GM19397 (cell line): ENCODE measurements around the gene KCNJ4.

ENCODE experiments used
- ATAC-seq: cut with Tn5 transposase; IDR thresholded peaks from one replicate; pipeline ENCODE4 v1.9.1; 2021; ENCODE audit warnings: mild to moderate bottlenecking, moderate library complexity; ENCODE audit not compliant: unreplicated experiment

Gene KCNJ4

GRCh38 chr22:38453066-38453672 is 1.8 kb downstream of the KCNJ4 start:
- ATAC-seq = no peak

- no peak for ATAC-seq
Measured at GRCh38 chr22:38452373-38453065, 2.5 kb downstream of the KCNJ4 start.

GRCh38 chr22:38451864-38452263 is 3.1 kb downstream of the KCNJ4 start:
- no peak for ATAC-seq

- ATAC-seq = no peak
Measured at GRCh38 chr22:38451404-38451803, 3.6 kb downstream of the KCNJ4 start.

- ATAC-seq = no peak
Measured at GRCh38 chr22:38450234-38450797, 4.7 kb downstream of the KCNJ4 start.

- no peak for ATAC-seq
Measured at GRCh38 chr22:38449776-38450175, 5.2 kb downstream of the KCNJ4 start.

- no peak for ATAC-seq
Measured at GRCh38 chr22:38448945-38449745, 5.9 kb downstream of the KCNJ4 start.

GRCh38 chr22:38446018-38446601 is 8.9 kb downstream of the KCNJ4 start:
- no peak for ATAC-seq

- no peak for ATAC-seq
Measured at GRCh38 chr22:38444783-38445182, 10.2 kb downstream of the KCNJ4 start.

GRCh38 chr22:38443628-38444521 is 11.1 kb downstream of the KCNJ4 start:
- ATAC-seq = no peak

GRCh38 chr22:38442967-38443627 is 11.9 kb downstream of the KCNJ4 start:
- ATAC-seq = no peak

GRCh38 chr22:38441620-38442287 is 13.2 kb downstream of the KCNJ4 start:
- no peak for ATAC-seq

- ATAC-seq = no peak
Measured at GRCh38 chr22:38440747-38441350, 14.2 kb downstream of the KCNJ4 start.

- no peak for ATAC-seq
Measured at GRCh38 chr22:38437416-38437815, 17.6 kb downstream of the KCNJ4 start.

GRCh38 chr22:38436629-38437395 is 18.2 kb downstream of the KCNJ4 start:
- no peak for ATAC-seq

- no peak for ATAC-seq
Measured at GRCh38 chr22:38435965-38436364, 19.0 kb downstream of the KCNJ4 start.

GRCh38 chr22:38435010-38435409 is 20.0 kb downstream of the KCNJ4 start:
- ATAC-seq = no peak

- ATAC-seq = no peak
Measured at GRCh38 chr22:38433871-38434270, 21.1 kb downstream of the KCNJ4 start.
